Measurements from ENCODE around the gene SIL1. TPM values are rescaled to one million over a fixed set of nuclear protein-coding genes. Genes with fewer than 3 reads are reported as not detected.

Gene SIL1
- total and polyA plus RNA-seq, 5 donors from 2014 or later, result 9.8 to 12.3 (median 11.2) TPM

DNA sequence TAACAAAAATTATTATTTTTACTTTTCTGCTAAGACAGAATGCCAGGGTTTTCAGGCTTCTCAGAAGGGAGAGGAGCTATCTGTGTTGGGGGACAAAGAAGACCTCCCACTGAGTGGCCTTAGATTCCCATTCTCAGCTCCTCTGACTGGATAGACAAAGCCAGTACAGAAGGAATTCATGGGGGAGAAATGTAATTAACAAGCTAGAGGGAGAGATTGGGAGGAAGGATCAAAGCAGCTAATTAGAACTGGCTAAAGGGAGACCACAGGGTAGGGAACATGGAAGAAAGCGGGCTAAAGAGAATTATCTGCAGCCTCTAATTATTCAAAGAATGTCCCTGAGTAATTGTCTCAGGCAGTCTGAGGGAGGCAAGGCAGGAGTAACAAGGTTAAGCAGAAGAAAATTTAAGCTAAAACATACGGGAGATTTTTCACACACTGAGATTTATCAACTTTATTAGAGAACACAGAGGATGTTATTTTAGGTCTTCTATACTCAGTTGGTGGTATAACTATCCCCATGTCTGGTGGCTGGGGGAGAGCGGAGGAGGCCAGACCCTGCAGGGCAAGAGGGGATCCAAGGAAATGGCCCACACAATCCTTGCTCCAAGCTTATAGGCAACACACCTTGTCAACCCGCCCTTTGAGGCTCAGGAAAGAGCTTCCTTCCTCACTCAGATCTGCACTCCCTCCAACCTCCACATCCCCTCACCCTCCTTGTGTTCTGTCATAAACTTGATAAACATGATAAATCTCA is 235.4 kb downstream of the SIL1 start:
- no peak for ATAC-seq (ENCODE audit: low read depth in 2 of 2)
- H3K27me3 Mint-ChIP-seq, result no peaks in the 10 kb centered on the region

DNA sequence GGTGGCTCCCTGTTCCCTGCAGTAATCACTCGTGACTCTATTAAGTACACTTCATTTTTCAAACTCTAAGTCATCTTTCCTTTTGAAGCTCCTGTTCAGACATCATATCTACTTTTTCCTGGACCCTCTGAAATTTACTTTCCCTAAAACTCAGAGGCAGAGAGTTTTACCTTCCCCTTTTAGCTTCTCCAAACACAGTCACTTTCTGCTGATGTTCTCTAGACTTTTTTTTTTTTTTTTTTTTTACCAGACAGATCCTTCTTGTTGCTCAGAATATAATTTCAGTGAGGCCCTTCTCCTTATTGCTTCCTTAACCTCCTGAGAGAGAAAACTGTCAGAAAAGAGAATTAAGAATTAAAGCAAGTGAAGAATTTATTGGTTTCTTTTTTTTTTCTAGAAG is 236.4 kb downstream of the SIL1 start:
- no peaks in the 10 kb centered on the region for H3K36me3 ChIP-seq (ENCODE audit: control insufficient read depth, insufficient read depth, low read length)
- H3K27ac ChIP-seq (ENCODE audit: insufficient read depth, low read length, poor library complexity, severe bottlenecking), result no peak overlapping the region
- Mint-ChIP-seq H3K27me3 (no peaks in the 10 kb centered on the region), H3K27ac (peak overlapping the region in 1 of 3 donors; percentile 2), H3K9me3 (no peaks in the 10 kb centered on the region), H3K4me3 (no peak overlapping the region), H3K4me1 (no peaks in the 10 kb centered on the region), H3K36me3 (no peaks in the 10 kb centered on the region)
- DNase-seq (no peak), ATAC-seq (ENCODE audit: low read depth in 2 of 2) (no peak)
- no peak overlapping the region for H3K4me3 ChIP-seq (ENCODE audit: low read depth, low read length)
- H3K27me3 ChIP-seq (ENCODE audit: control insufficient read depth, insufficient read depth, low read length), result no peaks in the 10 kb centered on the region
- no peaks in the 10 kb centered on the region for H3K4me1 ChIP-seq (ENCODE audit: control insufficient read depth, insufficient read depth, low read length, poor library complexity, severe bottlenecking)
- H3K9me3 ChIP-seq (ENCODE audit: control insufficient read depth in 2 of 2, low read length in 2 of 2), result no peaks in the 10 kb centered on the region

More for the DNA sequence above, 235.4 kb downstream of the SIL1 start:
- Mint-ChIP-seq H3K4me3 (no peak overlapping the region), H3K36me3 (no peaks in the 10 kb centered on the region), H3K27ac (no peak overlapping the region), H3K9me3 (no peaks in the 10 kb centered on the region), H3K4me1 (no peaks in the 10 kb centered on the region)
- Histone ChIP-seq H3K4me3 (ENCODE audit: low read depth, low read length) (no peak overlapping the region), H3K36me3 (ENCODE audit: control insufficient read depth, insufficient read depth, low read length) (no peaks in the 10 kb centered on the region), H3K27ac (ENCODE audit: insufficient read depth, low read length, poor library complexity, severe bottlenecking) (no peak overlapping the region), H3K9me3 (ENCODE audit: control insufficient read depth in 2 of 2, low read length in 2 of 2) (no peaks in the 10 kb centered on the region), H3K27me3 (ENCODE audit: control insufficient read depth, insufficient read depth, low read length) (no peaks in the 10 kb centered on the region), H3K4me1 (ENCODE audit: control insufficient read depth, insufficient read depth, low read length, poor library complexity, severe bottlenecking) (no peaks in the 10 kb centered on the region)
- DNase-seq, result no peak

DNA sequence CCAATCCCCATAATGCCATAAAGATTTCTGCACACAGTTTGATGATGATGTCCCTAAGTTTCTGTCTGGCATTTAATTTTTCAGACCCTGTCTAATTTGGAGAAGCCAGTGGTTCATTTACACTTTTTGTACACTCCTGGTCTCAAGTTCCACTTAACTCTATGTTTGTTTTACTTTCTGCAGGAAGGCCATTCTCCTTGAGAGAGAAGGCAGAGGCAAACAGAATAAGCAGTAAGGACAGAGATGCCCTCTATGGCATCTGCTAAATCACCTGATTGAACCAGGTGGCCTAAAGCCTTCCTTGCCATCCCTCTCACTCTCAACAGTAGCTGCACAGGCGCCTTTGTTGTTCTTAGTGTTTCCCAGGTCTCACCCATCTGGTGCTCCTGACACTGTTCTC is 236.9 kb downstream of the SIL1 start:
- no peaks in the 10 kb centered on the region for H3K9me3 ChIP-seq (ENCODE audit: control insufficient read depth in 2 of 2, low read length in 2 of 2)
- no peaks in the 10 kb centered on the region for H3K4me1 Mint-ChIP-seq
- H3K36me3 ChIP-seq (ENCODE audit: control insufficient read depth, insufficient read depth, low read length), result no peaks in the 10 kb centered on the region
- no peaks in the 10 kb centered on the region for H3K27me3 Mint-ChIP-seq
- H3K4me3 ChIP-seq (ENCODE audit: low read depth, low read length), result no peak overlapping the region
- H3K4me3 Mint-ChIP-seq, result no peak overlapping the region
- DNase-seq, result no peak
- no peak for ATAC-seq (ENCODE audit: low read depth in 2 of 2)
- H3K4me1 ChIP-seq (ENCODE audit: control insufficient read depth, insufficient read depth, low read length, poor library complexity, severe bottlenecking), result no peaks in the 10 kb centered on the region
- peak overlapping the region in 1 of 3 donors; percentile 59 for H3K27ac Mint-ChIP-seq
- no peaks in the 10 kb centered on the region for H3K9me3 Mint-ChIP-seq
- H3K27me3 ChIP-seq (ENCODE audit: control insufficient read depth, insufficient read depth, low read length), result no peaks in the 10 kb centered on the region
- no peak overlapping the region for H3K27ac ChIP-seq (ENCODE audit: insufficient read depth, low read length, poor library complexity, severe bottlenecking)
- no peaks in the 10 kb centered on the region for H3K36me3 Mint-ChIP-seq

DNA sequence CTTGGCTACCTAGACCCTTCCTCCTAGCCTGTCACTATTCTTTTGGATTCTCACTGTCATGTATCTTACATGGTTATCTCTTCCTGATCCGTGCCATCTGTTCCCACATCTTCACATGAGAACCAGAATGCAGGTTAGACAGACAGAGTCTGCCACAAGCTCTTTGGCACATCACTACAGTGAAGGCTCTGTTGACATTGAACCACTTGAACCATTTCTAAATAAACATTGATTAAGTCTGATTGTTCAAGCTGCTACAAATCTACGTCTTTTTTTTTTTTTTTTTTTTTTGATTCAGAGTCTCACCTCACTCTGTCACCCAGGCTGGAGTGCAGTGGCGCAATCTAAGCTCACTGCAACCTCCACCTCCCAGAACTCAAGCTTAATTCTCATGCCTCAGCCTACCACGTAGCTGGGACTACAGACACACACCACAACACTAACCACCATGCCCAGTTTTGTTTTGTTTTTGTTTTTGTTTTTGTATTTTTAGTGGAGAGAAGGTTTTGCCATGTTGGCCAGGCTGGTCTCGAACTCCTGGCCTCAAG is 237.9 kb downstream of the SIL1 start:
- no peaks in the 10 kb centered on the region for H3K4me1 Mint-ChIP-seq
- peak overlapping the region in 2 of 3 donors; percentile 33 to 59 for H3K27ac Mint-ChIP-seq
- no peak for ATAC-seq (ENCODE audit: low read depth in 2 of 2)

DNA sequence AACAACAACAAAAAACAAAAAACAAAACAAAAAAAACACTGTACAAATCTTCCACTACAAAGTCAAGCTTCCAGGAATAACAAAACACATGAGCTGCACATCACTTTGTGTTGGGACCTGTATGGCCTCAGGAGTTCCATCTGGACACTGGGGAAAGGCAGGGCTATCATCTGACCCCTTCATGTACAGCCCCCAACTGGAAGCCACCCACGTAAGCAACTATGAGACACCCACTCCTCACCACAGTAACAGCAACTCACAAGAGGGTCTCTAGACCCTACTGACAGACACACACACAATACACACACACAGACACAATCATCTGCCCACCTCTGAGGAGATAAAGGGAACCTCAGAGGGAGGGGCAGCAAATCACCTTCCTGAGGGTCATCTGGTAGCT is 241.4 kb downstream of the SIL1 start:
- Mint-ChIP-seq H3K36me3 (peaks cover 8% of the 10 kb centered on the region), H3K4me3 (no peak overlapping the region), H3K27ac (no peak overlapping the region), H3K4me1 (peaks cover 5 to 20% (median 13%) of the 10 kb centered on the region in 4 donors), H3K27me3 (no peaks in the 10 kb centered on the region), H3K9me3 (no peaks in the 10 kb centered on the region)
- H3K27me3 ChIP-seq (ENCODE audit: control insufficient read depth, insufficient read depth, low read length), result no peaks in the 10 kb centered on the region
- no peaks in the 10 kb centered on the region for H3K9me3 ChIP-seq (ENCODE audit: control insufficient read depth in 2 of 2, low read length in 2 of 2)
- DNase-seq, result no peak
- H3K4me3 ChIP-seq (ENCODE audit: low read depth, low read length), result no peak overlapping the region
- no peak for ATAC-seq (ENCODE audit: low read depth in 2 of 2)
- peaks cover 12% of the 10 kb centered on the region for H3K4me1 ChIP-seq (ENCODE audit: control insufficient read depth, insufficient read depth, low read length, poor library complexity, severe bottlenecking)
- H3K36me3 ChIP-seq (ENCODE audit: control insufficient read depth, insufficient read depth, low read length), result no peaks in the 10 kb centered on the region
- H3K27ac ChIP-seq (ENCODE audit: insufficient read depth, low read length, poor library complexity, severe bottlenecking), result no peak overlapping the region

More for the DNA sequence above, 237.9 kb downstream of the SIL1 start:
- Histone ChIP-seq H3K27ac (ENCODE audit: insufficient read depth, low read length, poor library complexity, severe bottlenecking) (no peak overlapping the region), H3K9me3 (ENCODE audit: control insufficient read depth in 2 of 2, low read length in 2 of 2) (no peaks in the 10 kb centered on the region), H3K27me3 (ENCODE audit: control insufficient read depth, insufficient read depth, low read length) (no peaks in the 10 kb centered on the region), H3K4me1 (ENCODE audit: control insufficient read depth, insufficient read depth, low read length, poor library complexity, severe bottlenecking) (no peaks in the 10 kb centered on the region), H3K36me3 (ENCODE audit: control insufficient read depth, insufficient read depth, low read length) (no peaks in the 10 kb centered on the region), H3K4me3 (ENCODE audit: low read depth, low read length) (no peak overlapping the region)
- Mint-ChIP-seq H3K36me3 (peaks cover 5% of the 10 kb centered on the region), H3K9me3 (no peaks in the 10 kb centered on the region), H3K27me3 (no peaks in the 10 kb centered on the region), H3K4me3 (no peak overlapping the region)
- no peak for DNase-seq

DNA sequence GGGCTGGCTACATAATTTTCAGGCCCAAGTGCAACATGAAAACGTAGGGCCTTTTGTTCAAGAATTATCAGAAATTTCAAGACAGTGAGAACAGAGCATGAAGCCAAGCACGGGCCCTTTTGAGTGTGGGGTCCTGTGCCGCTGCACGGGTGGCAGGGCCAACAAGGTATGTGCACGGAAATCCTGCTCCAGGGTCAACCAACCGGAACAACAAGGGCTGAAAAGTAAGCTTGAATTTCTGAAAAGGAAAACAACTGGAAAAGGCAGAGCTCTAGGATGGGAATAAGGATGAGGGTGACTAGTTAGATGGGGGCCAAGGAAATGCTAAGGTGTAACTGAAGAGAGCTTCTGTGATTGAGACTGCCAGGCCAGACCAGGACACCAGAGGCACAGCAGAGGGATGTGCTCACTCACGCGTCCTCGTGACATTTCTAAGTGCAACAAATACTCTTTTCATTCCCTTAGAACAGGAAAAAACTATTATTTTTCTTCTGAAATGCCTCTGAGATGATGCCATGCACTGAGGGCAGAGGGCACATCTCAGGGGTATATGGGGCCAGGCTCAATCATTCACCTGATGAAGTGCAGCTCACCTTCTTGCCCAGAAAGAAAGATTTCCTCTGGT is 242.4 kb downstream of the SIL1 start:
- Histone ChIP-seq H3K4me3 (ENCODE audit: low read depth, low read length) (no peak overlapping the region), H3K36me3 (ENCODE audit: control insufficient read depth, insufficient read depth, low read length) (no peaks in the 10 kb centered on the region), H3K27ac (ENCODE audit: insufficient read depth, low read length, poor library complexity, severe bottlenecking) (no peak overlapping the region), H3K9me3 (ENCODE audit: control insufficient read depth in 2 of 2, low read length in 2 of 2) (no peaks in the 10 kb centered on the region), H3K4me1 (ENCODE audit: control insufficient read depth, insufficient read depth, low read length, poor library complexity, severe bottlenecking) (peaks cover 12% of the 10 kb centered on the region), H3K27me3 (ENCODE audit: control insufficient read depth, insufficient read depth, low read length) (no peaks in the 10 kb centered on the region)
- peaks cover 5 to 22% (median 13%) of the 10 kb centered on the region in 4 donors for H3K4me1 Mint-ChIP-seq
- peak overlapping the region in 1 of 3 donors; percentile 52 for H3K27ac Mint-ChIP-seq
- no peaks in the 10 kb centered on the region for H3K27me3 Mint-ChIP-seq
- H3K4me3 Mint-ChIP-seq, result no peak overlapping the region
- no peaks in the 10 kb centered on the region for H3K9me3 Mint-ChIP-seq
- peaks cover 11% of the 10 kb centered on the region for H3K36me3 Mint-ChIP-seq
- ATAC-seq (ENCODE audit: low read depth in 2 of 2) (no peak), DNase-seq (no peak)

DNA sequence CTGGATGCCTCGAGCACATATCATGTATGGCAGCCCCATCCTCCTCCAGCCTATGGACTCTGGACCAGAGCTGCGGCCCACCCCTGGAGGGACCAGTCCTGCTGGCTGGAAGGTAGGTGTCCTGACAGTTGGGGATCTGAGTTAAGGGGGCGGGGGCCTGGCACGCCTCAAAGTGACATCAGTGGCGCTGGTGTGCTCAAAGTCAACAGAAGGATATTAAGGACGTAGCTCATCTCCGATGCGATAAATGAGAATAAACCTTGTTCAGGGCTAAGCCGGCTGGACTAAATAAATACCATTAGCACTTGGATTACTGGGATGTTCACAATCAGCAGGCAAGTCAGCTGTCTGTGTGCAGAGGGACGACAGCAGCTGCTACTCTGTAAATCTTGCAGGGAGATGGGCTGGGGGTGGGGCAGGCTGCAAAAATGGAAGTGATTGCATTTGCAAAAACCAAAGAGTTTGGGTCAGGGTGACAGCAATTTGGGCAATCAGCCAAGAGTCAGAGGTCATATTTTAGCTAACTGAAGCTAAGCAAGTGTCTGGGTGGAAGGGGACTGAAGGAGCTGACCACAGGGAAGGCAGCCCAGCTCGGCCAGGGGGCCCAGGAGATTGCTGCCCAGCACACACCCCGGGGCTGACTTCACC is 243.0 kb downstream of the SIL1 start:
- peaks cover 12% of the 10 kb centered on the region for H3K36me3 Mint-ChIP-seq
- Histone ChIP-seq H3K4me1 (ENCODE audit: control insufficient read depth, insufficient read depth, low read length, poor library complexity, severe bottlenecking) (peaks cover 12% of the 10 kb centered on the region), H3K9me3 (ENCODE audit: control insufficient read depth in 2 of 2, low read length in 2 of 2) (no peaks in the 10 kb centered on the region), H3K4me3 (ENCODE audit: low read depth, low read length) (no peak overlapping the region), H3K36me3 (ENCODE audit: control insufficient read depth, insufficient read depth, low read length) (no peaks in the 10 kb centered on the region), H3K27me3 (ENCODE audit: control insufficient read depth, insufficient read depth, low read length) (no peaks in the 10 kb centered on the region), H3K27ac (ENCODE audit: insufficient read depth, low read length, poor library complexity, severe bottlenecking) (no peak overlapping the region)
- H3K4me3 Mint-ChIP-seq, result no peak overlapping the region
- DNase-seq, result no peak
- H3K27ac Mint-ChIP-seq, result peak overlapping the region in 1 of 3 donors; percentile 32
- no peaks in the 10 kb centered on the region for H3K9me3 Mint-ChIP-seq
- H3K27me3 Mint-ChIP-seq, result no peaks in the 10 kb centered on the region
- no peak for ATAC-seq (ENCODE audit: low read depth in 2 of 2)
- peaks cover 5 to 24% (median 13%) of the 10 kb centered on the region in 4 donors for H3K4me1 Mint-ChIP-seq

Data from CD4-positive, CD25-positive, alpha-beta regulatory T cell (primary cell).